H9 (cell line): ENCODE data around the gene RBBP7. TPM values are rescaled to one million over a fixed set of nuclear protein-coding genes. Genes with fewer than 3 reads are reported as not detected.
A peak's percentile ranks its signal among the peaks of the same experiment; 100 is the strongest.

Source experiments
- DNase-seq: peaks from one replicate; pipeline ENCODE4 v3.0.0-alpha.2; 2017
- H2AFZ ChIP-seq: one replicate; pipeline ENCODE4 v1.6.1; 2013; ENCODE audit warnings: mild to moderate bottlenecking, low read length, control low read depth, moderate library complexity
- H2AK5ac ChIP-seq: 2 replicates; pipeline ENCODE4 v1.6.1; 2013; ENCODE audit warnings: low read length, control low read depth, mixed read lengths; ENCODE audit not compliant: insufficient read length
- H2BK120ac ChIP-seq: one replicate; pipeline ENCODE4 v1.6.1; 2013; ENCODE audit warnings: low read depth, mild to moderate bottlenecking, low read length, control low read depth, inconsistent platforms; ENCODE audit not compliant: poor library complexity, severe bottlenecking
- H2BK12ac ChIP-seq: 2 replicates; pipeline ENCODE4 v1.6.1; 2013; ENCODE audit warnings: low read length, control low read depth, mixed read lengths, low read depth; ENCODE audit not compliant: insufficient read length
- H2BK15ac ChIP-seq: 2 replicates; pipeline ENCODE4 v1.6.1; 2013; ENCODE audit warnings: low read depth, low read length, control low read depth
- H2BK20ac ChIP-seq: one replicate; pipeline ENCODE4 v1.6.1; 2013; ENCODE audit warnings: low read depth, mild to moderate bottlenecking, low read length, control low read depth, inconsistent platforms; ENCODE audit not compliant: poor library complexity, severe bottlenecking
- H2BK5ac ChIP-seq: 2 replicates; pipeline ENCODE4 v1.6.1; 2013; ENCODE audit warnings: low read length, control low read depth, mixed read lengths; ENCODE audit not compliant: insufficient read length
- H3K14ac ChIP-seq: 2 replicates; pipeline ENCODE4 v1.6.1; 2013; ENCODE audit warnings: low read length, control low read depth; ENCODE audit not compliant: insufficient read depth
- H3K18ac ChIP-seq: 2 replicates; pipeline ENCODE4 v1.6.1; 2013; ENCODE audit warnings: low read depth, mild to moderate bottlenecking, mixed read lengths, low read length, control low read depth; ENCODE audit not compliant: insufficient read length
- H3K23ac ChIP-seq: 2 replicates; pipeline ENCODE4 v1.6.1; 2013; ENCODE audit warnings: low read length, control low read depth, mixed read lengths, low read depth; ENCODE audit not compliant: insufficient read length
- H3K23me2 ChIP-seq: 2 replicates; pipeline ENCODE4 v1.6.1; 2013; ENCODE audit warnings: low read depth, mild to moderate bottlenecking, mixed read lengths, low read length, control low read depth; ENCODE audit not compliant: insufficient read length, poor library complexity, severe bottlenecking
- H3K27ac ChIP-seq: 2 replicates; pipeline ENCODE4 v1.5.1; 2013; ENCODE audit warnings: low read length, control low read depth, mixed read lengths, low read depth; ENCODE audit not compliant: insufficient read length
- H3K27me3 ChIP-seq: 2 replicates; pipeline ENCODE4 v1.6.1; 2013; ENCODE audit warnings: low read length, control low read depth, inconsistent platforms; ENCODE audit not compliant: insufficient read depth
- H3K4ac ChIP-seq: 2 replicates; pipeline ENCODE4 v1.6.1; 2013; ENCODE audit warnings: low read depth, mild to moderate bottlenecking, control low read depth, inconsistent platforms, low read length, moderate library complexity
- H3K4me1 ChIP-seq: 2 replicates; pipeline ENCODE4 v1.6.1; 2013; ENCODE audit warnings: low read length, control low read depth, inconsistent platforms; ENCODE audit not compliant: insufficient read depth
- H3K4me2 ChIP-seq: 2 replicates; pipeline ENCODE4 v1.6.1; 2013; ENCODE audit warnings: low read length, control low read depth, mixed read lengths; ENCODE audit not compliant: insufficient read length, insufficient read depth
- H3K56ac ChIP-seq: 2 replicates; pipeline ENCODE4 v1.6.1; 2013; ENCODE audit warnings: low read depth, mild to moderate bottlenecking, mixed read lengths, low read length, control low read depth; ENCODE audit not compliant: insufficient read length
- H3K79me1 ChIP-seq: 2 replicates; pipeline ENCODE4 v1.6.1; 2013; ENCODE audit warnings: low read depth, mild to moderate bottlenecking, moderate library complexity, low read length, control low read depth, inconsistent platforms; ENCODE audit not compliant: insufficient read depth, poor library complexity, severe bottlenecking
- H3K79me2 ChIP-seq: 2 replicates; pipeline ENCODE4 v1.6.1; 2013; ENCODE audit warnings: low read length, control low read depth, inconsistent platforms; ENCODE audit not compliant: insufficient read depth
- H3K9ac ChIP-seq: 2 replicates; pipeline ENCODE4 v1.6.1; 2013; ENCODE audit warnings: low read length, control low read depth, mixed read lengths; ENCODE audit not compliant: insufficient read length; ENCODE audit errors: extremely low read depth
- H3K9me3 ChIP-seq: one replicate; pipeline ENCODE4 v1.6.1; 2013; ENCODE audit warnings: low read depth, low read length, inconsistent platforms; ENCODE audit not compliant: control insufficient read depth
- H3T11ph ChIP-seq: one replicate; pipeline ENCODE4 v1.6.1; 2013; ENCODE audit warnings: mild to moderate bottlenecking, low read length, control low read depth, inconsistent platforms
- H4K20me1 ChIP-seq: one replicate; pipeline ENCODE4 v1.6.1; 2013; ENCODE audit not compliant: control insufficient read depth, insufficient read length, insufficient read depth
- H4K5ac ChIP-seq: 2 replicates; pipeline ENCODE4 v1.6.1; 2013; ENCODE audit warnings: low read depth, mild to moderate bottlenecking, mixed read lengths, low read length, control low read depth; ENCODE audit not compliant: insufficient read length
- H4K8ac ChIP-seq: replicated peaks from 2 replicates; pipeline ENCODE4 v1.6.1; 2013; ENCODE audit warnings: low read length, control low read depth, mixed read lengths, low read depth; ENCODE audit not compliant: insufficient read length
- H4K91ac ChIP-seq: 2 replicates; pipeline ENCODE4 v1.6.1; 2013; ENCODE audit warnings: low read depth, mild to moderate bottlenecking, moderate library complexity, mixed read lengths, low read length, control low read depth; ENCODE audit not compliant: insufficient read length
- H3K27ac Mint-ChIP-seq, 3 experiments: 2 replicates in 2 of 3; 3 replicates in 1 of 3; pipeline ENCODE4 v1.8.0; 2020 to 2021; ENCODE audit warnings: mixed read lengths in 3 of 3, mild to moderate bottlenecking in 1 of 3, moderate library complexity in 1 of 3
- H3K27me3 Mint-ChIP-seq: 2 replicates; pipeline ENCODE4 v1.8.0; 2021; ENCODE audit warnings: low read depth, mild to moderate bottlenecking, moderate library complexity, mixed read lengths
- H3K36me3 Mint-ChIP-seq, 3 experiments: 2 replicates in 2 of 3; 3 replicates in 1 of 3; pipeline ENCODE4 v1.8.0; 2020 to 2021; ENCODE audit warnings: low read depth in 3 of 3, mixed read lengths in 3 of 3; ENCODE audit not compliant: insufficient read depth in 1 of 3
- H3K4me1 Mint-ChIP-seq, 2 experiments: 2 replicates each; pipeline ENCODE4 v1.8.0; 2020; ENCODE audit warnings: mixed read lengths in 2 of 2
- H3K4me3 Mint-ChIP-seq, 2 experiments: 2 replicates in 1 of 2; 3 replicates in 1 of 2; pipeline ENCODE4 v1.8.0; 2020 to 2021; ENCODE audit warnings: mild to moderate bottlenecking in 2 of 2, mixed read lengths in 2 of 2, moderate library complexity in 1 of 2
- H3K9me3 Mint-ChIP-seq, 2 experiments: 2 replicates in 1 of 2; 3 replicates in 1 of 2; pipeline ENCODE4 v1.8.0; 2020; ENCODE audit warnings: mild to moderate bottlenecking in 2 of 2, mixed read lengths in 2 of 2, moderate library complexity in 1 of 2
- WGBS: extraction: QIAGEN DNeasy Blood & Tissue Kit; methylation state at CpG from one replicate; pipeline ENCODE4 v1.1.7; 2013; ENCODE audit warnings: missing lambda C conversion rate, low lambda C conversion rate, mixed read lengths; ENCODE audit not compliant: insufficient read length; ENCODE audit errors: extremely low coverage; 5-methylcytosine and 5-hydroxymethylcytosine counted together
- total RNA-seq: library from RNA; stranded (reverse); gene quantifications from 2 replicates; pipeline ENCODE4 v1.2.1, GENCODE V29; 2021
- TF ChIP-seq, protein P1 (sequence below): fragments of 200-600 bp; sonication (generic); conservative IDR thresholded peaks from 3 replicates; pipeline ENCODE4 v1.8.0; 2021; ENCODE audit warnings: antibody characterized with exemption, mild to moderate bottlenecking

Gene RBBP7
- total RNA-seq, 1 experiment from 2014 or later: 249 TPM

GRCh38 chrX:16870862-16871815, 977 bp upstream of the RBBP7 start:
- no CpG with 5 or more reads among the region's 41 CpGs for WGBS
- H3K4me1 Mint-ChIP-seq: peaks cover 38 to 50% of the 10 kb centered on the region in 2 experiments
- Histone ChIP-seq H3K9me3 (no peaks in the 10 kb centered on the region), H3K79me2 (peaks cover 24% of the 10 kb centered on the region), H4K91ac (no peak overlapping the region), H3K4me1 (peaks cover 2% of the 10 kb centered on the region; the same call in 1 of the 2 replicates), H4K20me1 (no peaks in the 10 kb centered on the region), H2BK20ac (no peak overlapping the region), H3K23ac (no peak overlapping the region), H3K27me3 (no peaks in the 10 kb centered on the region), H4K8ac (peak overlapping the region; percentile 53), H2BK5ac (peak overlapping the region; percentile 4), H2AFZ (peak overlapping the region; percentile 74), H3K27ac (peak overlapping the region; percentile 85), H3K23me2 (peaks cover 14% of the 10 kb centered on the region), H3K14ac (peak overlapping the region; percentile 91), H3T11ph (no peak overlapping the region), H3K9ac (peak overlapping the region; percentile 91), H2BK15ac (no peak overlapping the region), H3K56ac (peak overlapping the region; percentile 78), H4K5ac (peak overlapping the region; percentile 34), H3K18ac (peak overlapping the region; percentile 90), H2AK5ac (no peak overlapping the region), H2BK12ac (no peak overlapping the region), H3K4ac (no peak overlapping the region), H3K79me1 (peaks cover 4% of the 10 kb centered on the region), H3K4me2 (peak overlapping the region; percentile 84), H2BK120ac (no peak overlapping the region)
- no peaks in the 10 kb centered on the region; a peak in 1 of 5 replicates for H3K9me3 Mint-ChIP-seq
- peak; percentile 73 for DNase-seq
- H3K36me3 Mint-ChIP-seq: peaks cover 25 to 29% (median 27%) of the 10 kb centered on the region in 3 experiments
- H3K27ac Mint-ChIP-seq: peak overlapping the region; percentile 99 to 100 (median 99)
- TF ChIP-seq, protein P1, sequence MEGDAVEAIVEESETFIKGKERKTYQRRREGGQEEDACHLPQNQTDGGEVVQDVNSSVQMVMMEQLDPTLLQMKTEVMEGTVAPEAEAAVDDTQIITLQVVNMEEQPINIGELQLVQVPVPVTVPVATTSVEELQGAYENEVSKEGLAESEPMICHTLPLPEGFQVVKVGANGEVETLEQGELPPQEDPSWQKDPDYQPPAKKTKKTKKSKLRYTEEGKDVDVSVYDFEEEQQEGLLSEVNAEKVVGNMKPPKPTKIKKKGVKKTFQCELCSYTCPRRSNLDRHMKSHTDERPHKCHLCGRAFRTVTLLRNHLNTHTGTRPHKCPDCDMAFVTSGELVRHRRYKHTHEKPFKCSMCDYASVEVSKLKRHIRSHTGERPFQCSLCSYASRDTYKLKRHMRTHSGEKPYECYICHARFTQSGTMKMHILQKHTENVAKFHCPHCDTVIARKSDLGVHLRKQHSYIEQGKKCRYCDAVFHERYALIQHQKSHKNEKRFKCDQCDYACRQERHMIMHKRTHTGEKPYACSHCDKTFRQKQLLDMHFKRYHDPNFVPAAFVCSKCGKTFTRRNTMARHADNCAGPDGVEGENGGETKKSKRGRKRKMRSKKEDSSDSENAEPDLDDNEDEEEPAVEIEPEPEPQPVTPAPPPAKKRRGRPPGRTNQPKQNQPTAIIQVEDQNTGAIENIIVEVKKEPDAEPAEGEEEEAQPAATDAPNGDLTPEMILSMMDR: no peak
- peaks cover 13% of the 10 kb centered on the region for H3K27me3 Mint-ChIP-seq
- peak overlapping the region; percentile 83 to 92 for H3K4me3 Mint-ChIP-seq
